AML-193 (cell line): ENCODE data around the gene FAHD1.
A peak's percentile ranks its signal among the peaks of the same experiment; 100 is the strongest.
"Not testable (repeated sequence)": the region's sequence is repeated elsewhere in the genome, so short reads cannot be mapped to it uniquely, and the experiment has no call there.

ENCODE experiments used
- DNase-seq, 2 experiments: peaks; one replicate each; lab custom pipeline; 2025; lab: John Stamatoyannopoulos, UW

FAHD1 gene

DNA sequence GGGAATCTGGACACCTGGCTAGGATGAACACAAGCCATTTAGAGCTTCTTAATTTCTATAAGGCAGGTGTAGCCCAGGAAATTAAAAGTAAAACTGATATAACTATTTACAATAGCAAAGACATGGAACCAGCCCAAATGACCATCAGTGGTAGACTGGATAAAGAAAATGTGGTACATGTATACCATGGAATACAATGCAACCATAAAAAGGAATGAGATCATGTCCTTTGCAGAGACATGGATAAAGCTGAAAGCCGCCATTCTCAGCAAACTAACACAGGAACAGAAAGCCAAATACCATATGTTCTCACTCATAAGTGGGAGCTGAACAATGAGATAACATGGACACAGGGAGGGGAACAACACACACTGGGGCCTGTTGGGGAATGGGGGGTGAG, 19.4 kb downstream of the FAHD1 start:
- DNase-seq, result no peak

DNA sequence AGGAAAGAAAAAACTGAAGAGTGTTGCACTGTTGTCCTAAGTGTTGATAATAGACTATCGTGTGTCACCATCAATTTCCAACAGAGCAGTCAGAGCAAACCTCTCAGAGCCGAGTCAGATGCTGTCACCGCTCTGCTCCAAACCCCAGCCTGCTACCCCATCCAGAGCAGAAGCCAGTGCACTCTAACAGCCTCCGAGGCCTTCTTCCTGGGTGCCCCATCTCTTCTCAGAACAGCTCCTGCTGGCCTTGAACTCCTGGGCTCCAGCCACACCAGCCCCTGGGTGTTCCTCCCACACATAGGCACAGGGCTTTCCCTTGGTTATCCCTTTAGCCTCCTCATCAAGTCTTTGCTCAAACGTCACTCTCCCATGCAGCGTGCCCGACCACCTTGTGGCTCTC, 24.0 kb downstream of the FAHD1 start:
- no peak for DNase-seq

DNA sequence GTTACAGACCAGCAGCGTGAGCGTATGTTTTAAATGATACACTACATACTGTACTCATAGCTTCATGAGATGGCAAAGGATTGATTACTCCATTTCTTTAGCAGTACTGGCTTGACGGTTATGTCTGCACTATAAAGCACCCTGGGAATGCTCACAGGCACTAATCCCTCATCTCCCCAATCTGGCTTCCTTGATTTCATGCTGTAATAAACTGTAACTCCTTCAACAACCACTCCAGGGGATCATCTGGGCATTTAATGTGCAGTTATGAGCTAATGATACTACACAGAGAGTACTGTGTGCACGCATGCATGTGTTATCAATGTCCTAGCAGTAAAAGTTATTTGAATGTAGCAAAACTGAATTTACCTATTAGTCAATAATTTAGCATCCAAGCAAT, 24.8 kb downstream of the FAHD1 start:
- no peak for DNase-seq

DNA sequence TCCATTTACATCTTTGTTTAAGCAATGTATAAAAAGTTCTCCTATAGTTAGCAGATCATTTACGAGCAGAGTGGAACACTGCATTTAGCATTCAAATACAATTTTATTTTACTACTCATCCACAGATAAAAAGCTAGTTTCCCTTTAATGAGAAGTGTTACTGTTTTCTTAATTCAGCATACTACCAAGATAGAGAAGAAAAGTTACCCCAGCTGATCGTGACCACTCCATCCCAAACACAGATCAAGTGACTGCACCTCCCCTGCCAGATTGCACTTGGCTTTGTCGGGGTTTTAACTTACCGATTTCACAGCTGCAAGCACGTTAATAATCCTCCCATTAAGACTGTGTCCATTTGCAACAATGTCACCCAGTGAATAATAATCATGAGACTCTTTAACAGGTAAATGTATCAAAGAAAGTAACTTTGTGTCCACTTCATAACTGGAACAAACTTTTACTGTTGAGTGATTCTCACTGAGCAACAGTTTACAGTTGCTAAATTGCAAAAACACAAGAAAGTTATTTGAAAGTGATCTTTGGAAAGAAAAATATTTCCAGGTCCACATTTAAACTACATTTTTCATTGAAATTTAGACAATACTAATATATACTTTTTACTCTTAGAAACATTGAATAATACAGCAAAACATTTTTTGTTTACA, 30.6 kb downstream of the FAHD1 start:
- DNase-seq, result no peak

DNA sequence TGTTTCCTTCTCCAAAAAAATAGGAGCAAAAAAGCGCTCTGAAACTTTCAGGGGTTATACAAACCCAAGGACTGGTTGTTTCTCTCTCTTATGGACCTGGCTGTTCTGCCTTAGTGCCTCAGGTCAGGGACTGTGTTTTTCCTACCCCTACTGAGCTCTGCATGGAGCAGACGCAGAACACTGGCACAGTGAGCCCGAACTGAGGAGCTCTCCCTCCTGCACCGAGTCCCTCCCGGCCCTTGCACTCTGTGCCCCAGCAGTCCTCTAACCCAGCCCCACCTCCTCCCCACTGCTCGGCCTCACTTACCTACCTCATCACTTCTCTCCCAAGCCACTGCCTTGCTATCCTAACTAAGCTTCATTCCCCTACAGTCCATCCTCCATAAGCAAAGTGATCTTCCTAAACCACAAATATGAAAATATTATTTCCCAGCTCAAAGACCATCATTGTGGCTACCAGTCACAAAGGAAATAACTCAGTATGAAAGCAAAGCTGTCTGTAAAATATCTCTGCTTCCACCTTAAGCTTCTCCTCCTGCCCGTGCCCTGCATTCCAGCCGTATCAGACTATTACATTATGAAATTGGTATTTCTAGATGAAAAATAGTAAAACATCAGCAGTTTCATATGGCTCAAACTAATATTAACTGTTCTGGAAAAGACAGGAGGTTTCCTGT, 31.3 kb downstream of the FAHD1 start:
- DNase-seq, result no peak

DNA sequence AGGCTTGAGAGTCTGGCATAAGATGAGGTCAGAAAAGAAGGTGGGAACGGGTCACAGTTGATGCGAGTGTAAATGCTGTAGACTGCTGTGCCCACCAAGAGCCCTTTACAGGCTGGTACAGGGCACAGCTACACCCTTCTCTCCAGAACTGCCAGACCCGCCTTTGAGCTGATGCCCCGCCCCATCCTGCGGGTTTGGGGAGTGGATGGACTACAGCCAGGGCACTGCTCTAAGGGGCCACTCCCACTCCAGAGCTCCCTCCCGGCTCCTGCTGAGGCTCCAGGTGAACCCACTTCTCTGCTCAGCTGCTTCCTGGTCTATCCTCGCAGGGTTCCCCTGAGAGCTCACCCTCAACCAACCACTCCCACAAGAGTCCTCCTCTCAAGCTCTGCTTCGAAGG, 32.6 kb downstream of the FAHD1 start:
- DNase-seq, result no peak

DNA sequence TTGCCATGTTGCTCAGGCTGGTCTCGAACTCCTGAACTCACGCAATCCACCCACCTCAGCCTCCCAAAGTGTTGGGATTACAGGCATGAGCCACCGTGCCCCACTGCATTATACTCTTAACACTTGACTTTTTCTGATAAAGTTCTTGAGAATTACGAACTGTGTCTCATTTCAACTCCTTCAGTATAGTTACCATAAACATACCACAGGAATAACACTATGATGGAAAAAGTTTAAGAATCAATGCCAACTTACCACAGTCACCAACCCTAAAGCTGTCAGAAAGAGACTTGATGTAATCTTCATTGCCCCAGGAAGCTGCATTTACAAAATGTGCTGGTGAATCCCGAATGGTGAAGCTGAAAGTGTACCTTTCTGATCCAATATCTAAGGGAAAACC, 34.7 kb downstream of the FAHD1 start:
- no peak for DNase-seq

DNA sequence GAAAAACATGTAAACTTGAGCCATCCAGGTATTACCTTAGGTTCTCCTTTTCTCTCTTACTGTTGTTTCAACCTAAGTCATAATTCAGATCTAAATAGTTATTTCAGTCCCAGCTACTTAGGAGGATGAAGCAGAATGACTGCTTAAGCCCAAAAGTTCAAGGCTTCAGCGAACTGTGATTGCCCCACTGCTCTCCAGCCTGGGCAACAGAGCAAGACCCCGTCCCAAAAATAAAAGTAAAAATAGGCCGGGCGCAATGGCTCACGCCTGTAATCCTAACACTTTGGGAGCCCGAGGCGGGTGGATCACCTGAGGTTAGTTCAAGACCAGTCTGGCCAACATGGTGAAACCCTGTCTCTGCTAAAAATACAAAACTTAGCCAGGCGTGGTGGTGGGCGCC, 35.4 kb downstream of the FAHD1 start:
- DNase-seq, result no peak

DNA sequence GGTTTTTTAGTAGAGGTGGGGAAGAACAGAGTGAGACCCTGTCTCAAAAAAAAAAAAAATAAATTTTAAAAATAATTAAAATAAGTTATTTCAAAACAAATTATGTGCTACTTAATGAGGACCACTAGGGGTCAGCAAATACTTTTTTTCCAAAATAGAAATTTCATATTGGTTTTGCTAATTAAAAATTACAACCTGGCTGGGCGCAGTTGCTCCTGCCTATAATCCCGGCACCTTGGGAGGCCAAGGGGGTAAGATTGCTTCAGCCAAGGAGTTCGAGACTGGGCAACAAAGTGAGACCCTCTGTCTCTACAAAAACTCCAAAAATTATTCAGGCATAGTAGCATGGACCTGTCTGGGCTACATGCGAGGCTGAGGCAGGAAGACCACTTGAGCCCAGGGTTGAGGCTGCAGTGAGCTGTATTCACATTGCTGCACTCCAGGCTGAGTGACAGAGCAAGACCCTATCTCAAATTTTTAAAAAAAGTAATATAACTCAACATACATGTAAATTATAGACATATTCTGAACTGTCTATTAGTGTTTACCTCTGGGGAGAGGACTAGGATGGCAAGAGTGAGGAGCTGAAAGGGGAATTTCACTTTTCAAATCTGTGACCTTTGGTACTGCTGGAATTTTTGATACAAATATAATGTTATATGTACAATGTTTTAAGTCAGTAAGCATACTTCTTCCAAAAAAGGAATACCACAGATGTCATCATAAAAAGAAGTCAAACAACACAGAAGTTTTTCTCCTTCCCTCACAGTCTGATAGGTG, 36.9 kb downstream of the FAHD1 start:
- peak; percentile 36 to 52 for DNase-seq

DNA sequence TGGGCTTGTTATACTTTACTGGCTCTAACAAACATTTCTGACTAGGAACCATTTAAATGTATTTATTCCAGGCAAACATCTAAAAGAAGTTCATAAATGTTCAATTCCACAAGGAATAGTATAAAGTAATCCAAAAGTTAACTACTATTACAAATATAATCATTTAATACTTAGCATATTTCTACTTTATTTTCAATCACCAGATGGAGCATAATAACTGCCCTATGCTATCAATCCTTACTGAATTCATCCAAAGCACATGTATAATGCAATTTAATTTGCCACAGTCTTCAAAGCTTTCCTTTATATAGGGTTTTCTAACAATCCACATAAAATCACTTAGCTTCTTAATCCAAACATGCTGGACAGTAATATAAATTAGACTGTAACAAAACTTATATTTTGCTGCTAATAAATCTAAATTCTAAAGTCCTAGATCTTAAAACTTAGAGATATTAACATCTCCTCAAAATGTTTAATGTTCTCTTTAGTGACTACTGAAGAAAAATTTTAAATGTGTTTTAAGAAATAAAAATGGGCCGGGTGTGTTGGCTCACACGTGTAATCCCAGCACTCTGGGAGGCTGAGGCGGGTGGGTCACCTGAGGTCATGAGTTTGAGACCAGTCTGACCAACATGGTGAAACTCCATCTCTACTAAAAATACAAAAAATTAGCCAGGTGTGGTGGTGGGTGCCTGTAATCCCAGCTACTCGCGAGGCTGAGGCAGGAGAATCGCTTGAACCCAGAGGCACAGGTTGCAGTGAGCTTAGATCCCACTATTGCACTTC, 39.1 kb downstream of the FAHD1 start:
- DNase-seq, result peak in 1 of 2 experiments; percentile 1

DNA sequence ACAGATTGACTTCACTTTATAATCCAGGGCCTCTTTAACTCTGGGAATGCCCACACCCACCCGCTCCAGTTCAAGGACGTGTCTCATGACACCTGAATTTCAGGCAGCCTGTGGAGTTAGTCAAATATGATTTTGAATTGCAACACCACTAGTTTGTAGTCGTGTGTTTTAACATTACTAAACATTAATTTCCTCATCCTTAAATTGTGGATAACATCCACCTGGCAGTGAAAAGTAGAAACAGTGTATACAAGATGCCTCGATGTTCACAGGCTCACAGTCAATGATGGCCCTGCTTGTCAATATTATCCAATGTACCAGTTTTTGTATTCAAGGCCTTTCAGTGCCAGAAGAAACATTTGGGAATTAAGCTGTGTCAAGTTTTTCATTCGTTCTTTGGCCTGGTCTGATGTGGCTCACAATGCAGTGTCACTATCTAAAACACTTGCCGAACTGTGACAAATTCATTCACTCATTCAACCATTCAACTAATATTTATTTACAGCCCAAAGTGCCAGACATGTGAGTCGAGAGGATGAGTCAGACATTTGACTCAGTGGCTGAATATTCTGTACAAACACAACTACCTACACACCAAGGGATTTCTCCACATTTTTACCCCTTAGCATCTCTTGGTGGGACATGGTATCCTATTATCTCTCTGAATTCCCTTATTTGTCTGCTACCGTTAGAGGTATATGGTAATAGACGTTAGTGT, 43.5 kb downstream of the FAHD1 start:
- no peak for DNase-seq

DNA sequence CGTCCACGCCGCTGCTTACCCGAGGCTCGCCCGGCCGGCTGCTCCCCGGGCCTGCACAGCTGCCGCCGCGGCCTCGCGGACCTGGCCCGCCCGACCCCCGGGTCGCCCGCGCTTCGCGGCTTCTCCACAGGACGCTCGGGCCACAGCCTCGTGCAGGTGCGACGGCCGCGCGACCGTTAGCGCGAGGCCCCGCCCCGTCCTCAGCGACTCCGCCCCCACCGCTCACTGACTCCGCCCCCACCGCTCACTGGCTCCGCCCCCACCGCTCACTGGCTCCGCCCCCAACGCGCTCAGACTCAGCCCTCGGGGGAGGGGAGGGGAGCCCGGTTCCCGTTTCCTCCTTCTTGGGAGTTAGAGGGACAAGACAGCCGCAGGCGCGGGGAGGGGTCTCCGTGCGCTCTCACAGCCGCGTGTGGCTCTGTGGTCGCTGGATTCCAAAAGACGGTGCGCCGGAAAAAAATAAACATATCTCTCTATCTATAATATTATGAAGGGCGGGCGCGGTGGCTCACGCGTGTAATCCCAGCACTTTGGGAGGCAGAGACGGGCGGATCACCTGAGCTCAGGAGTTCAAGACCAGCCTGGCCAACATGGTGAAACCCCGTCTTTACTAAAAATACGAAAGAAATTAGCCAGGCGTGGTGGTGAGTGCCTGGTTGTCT, 45.1 kb downstream of the FAHD1 start, which contains the start of gene MEIOB:
MEIOB (minus strand) TSS at position 191 of the 662 bp plus-strand sequence. CDS start 3,989 bp downstream, outside the sequence.
- no peak for DNase-seq

DNA sequence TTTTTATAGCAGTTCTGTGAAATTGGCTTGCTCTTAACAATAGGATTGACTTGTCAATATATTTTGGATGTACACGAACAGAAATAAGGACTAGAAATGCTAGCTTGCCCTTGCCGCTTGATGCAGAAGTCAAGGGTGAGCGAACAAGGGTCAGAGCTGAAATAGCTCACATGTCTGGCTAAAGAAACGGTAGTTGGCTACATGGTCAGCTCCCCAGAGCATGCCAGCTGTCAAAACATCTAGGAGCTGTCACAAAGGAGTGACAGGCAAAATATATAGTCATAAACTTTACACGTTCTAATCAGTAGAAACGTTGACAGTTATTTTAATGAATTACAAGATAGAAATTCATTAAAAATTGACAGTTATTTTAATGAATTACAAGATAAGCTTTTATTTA, 47.8 kb downstream of the FAHD1 start:
- no peak for DNase-seq

DNA sequence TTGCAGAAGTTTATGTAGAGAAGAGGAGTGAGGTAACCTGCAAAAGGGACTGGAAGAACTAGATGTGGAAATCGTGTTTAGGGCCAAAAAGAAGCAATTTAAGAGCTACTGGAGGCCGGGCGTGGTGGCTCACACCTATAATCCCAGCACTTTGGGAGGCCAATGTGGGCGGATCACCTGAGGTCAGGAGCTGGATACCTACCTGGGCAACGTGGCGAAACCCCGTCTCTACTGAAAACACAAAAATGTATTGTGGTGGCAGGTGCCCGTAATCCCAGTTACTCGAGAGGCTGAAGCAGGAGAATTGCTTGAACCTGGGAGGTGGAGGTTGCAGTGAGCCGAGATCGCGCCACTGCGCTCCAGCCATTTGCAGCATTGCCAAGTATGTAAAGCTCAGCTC, 49.1 kb downstream of the FAHD1 start:
- not testable (repeated sequence) for DNase-seq

DNA sequence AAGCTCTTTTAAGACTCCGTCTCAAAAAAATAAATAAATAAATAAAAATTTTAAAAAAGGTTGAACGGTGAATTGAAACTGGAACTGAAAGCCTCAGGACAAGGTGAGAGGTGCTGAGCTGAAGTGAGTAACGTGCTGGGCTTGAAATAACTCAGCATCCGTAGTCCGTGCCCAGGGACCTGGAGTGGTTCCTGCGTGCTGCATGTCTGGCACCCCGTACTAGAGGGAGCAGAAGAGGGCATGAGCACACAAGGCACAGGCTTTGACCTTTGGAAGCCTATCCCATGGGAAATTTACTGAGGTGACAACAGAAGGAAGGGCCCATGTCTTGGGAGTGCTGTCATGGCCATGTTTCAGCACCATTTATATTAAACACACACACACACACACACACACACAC, 49.5 kb downstream of the FAHD1 start:
- DNase-seq, result no peak

DNA sequence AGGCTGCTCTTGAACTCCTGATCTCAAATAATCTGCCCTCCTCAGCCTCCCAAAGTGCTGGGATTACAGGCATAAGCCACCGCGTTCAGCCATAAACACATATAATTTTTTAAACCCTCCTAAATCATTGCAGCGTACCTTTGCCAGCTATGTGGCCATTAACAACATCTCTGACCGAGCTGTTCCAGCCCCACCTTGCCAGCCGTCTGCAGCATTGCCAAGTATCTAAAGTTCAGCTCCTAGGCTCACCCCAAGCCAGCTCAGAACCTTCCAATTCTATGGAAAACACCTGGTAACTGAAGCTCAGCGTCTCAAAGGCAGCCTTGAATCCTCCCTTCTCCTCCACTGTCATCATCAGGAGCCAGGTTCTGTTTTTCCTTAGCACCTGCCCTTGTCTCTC, 50.1 kb downstream of the FAHD1 start:
- DNase-seq, result no peak

DNA sequence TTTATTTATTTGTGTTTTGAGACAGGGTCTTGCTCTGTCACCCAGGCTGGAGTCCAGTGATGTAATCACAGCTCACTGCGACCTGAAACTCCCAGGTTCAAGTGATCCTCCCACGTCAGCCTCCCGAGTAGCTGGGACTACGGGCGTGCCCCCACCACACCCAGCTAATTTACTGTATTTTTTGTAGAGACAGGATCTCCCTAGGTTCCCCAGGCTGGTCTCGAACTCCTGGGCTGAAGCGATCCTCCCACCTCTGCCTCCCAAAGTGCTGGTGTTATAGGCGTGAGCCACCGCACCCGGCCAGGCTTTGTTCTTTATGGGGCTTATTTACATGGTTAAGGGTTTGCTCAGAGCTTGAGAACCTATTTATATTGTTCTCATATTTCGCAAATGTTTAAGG, 50.8 kb downstream of the FAHD1 start:
- no peak for DNase-seq

DNA sequence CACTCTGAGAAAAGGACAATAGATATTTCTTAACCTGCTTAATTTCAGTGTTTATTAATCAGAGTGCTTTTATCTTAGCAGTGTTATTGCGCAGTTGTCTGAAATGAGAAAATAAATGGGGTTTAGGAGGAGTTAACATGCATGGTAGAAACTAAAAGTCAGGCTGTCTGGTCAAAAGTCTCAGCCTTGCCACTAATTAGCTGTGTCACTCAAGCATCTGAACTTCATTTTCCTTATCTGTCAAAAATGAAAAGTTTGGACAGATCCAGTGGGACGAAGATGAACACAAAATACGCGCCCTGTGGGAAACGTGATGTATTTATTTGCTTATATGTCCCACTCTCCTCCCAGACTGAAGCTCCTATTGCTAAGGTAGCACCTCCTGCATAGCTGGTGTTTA, 51.2 kb downstream of the FAHD1 start:
- no peak for DNase-seq
